Muscle of leg (tissue), 11 donors: Measurements from ENCODE around the gene YY1. TPM values are rescaled to one million over a fixed set of nuclear protein-coding genes. Genes with fewer than 3 reads are reported as not detected.

Experiments
- DNase-seq: peaks from one replicate; pipeline ENCODE4 v3.0.0; 2013
- H3K27ac ChIP-seq: one replicate; pipeline ENCODE4 v1.5.1; 2013; ENCODE audit warnings: mild to moderate bottlenecking, low read length, control low read depth
- H3K27me3 ChIP-seq: one replicate; pipeline ENCODE4 v1.6.1; 2013; ENCODE audit warnings: low read length; ENCODE audit not compliant: control insufficient read depth, insufficient read depth
- H3K36me3 ChIP-seq: one replicate; pipeline ENCODE4 v1.6.1; 2013; ENCODE audit warnings: low read length; ENCODE audit not compliant: control insufficient read depth, insufficient read depth
- H3K4me1 ChIP-seq: one replicate; pipeline ENCODE4 v1.6.1; 2013; ENCODE audit warnings: low read length; ENCODE audit not compliant: control insufficient read depth, insufficient read depth
- H3K4me3 ChIP-seq: one replicate; pipeline ENCODE4 v1.5.1; 2013; ENCODE audit warnings: low read length, control low read depth
- H3K9me3 ChIP-seq: replicated peaks from 2 replicates; pipeline ENCODE4 v1.6.1; 2013; ENCODE audit warnings: low read depth, low read length; ENCODE audit not compliant: control insufficient read depth
- WGBS: methylation state at CpG from one replicate; pipeline ENCODE4 v1.1.5; 2013; ENCODE audit warnings: missing lambda C conversion rate; ENCODE audit not compliant: insufficient coverage; 5-methylcytosine and 5-hydroxymethylcytosine counted together
- polyA plus RNA-seq, 8 donors: library from polyadenylated mRNA; unstranded; fragments of 120-200 nt; gene quantifications; one replicate each; pipeline versions ENCODE4 v1.2.1 to v1.2.3, GENCODE V29; 2013; ENCODE audit warnings: inconsistent platforms in 1 of 8, low replicate concordance in 1 of 8; ENCODE audit not compliant: insufficient read length in 8 of 8, insufficient read depth in 1 of 8
- total RNA-seq: library from RNA; stranded (reverse); fragments of 120-200 nt; gene quantifications from one replicate; pipeline ENCODE4 v1.2.4, GENCODE V29; 2013

The YY1 gene
- total and polyA plus RNA-seq, 9 donors: 40.6 to 79.5 (median 70.7) TPM

- Histone ChIP-seq H3K27ac (no peak overlapping the region), H3K4me1 (peaks cover 3% of the 10 kb centered on the region), H3K9me3 (no peaks in the 10 kb centered on the region), H3K27me3 (no peaks in the 10 kb centered on the region), H3K4me3 (no peak overlapping the region), H3K36me3 (peaks cover 16% of the 10 kb centered on the region)
- 72% methylated on average over 3 of the region's 3 CpGs for WGBS
- DNase-seq: no peak
These were observed 24.2 kb downstream of the YY1 start for GRCh38 chr14:100263141-100263540.

- peaks cover 3% of the 10 kb centered on the region for H3K4me1 ChIP-seq
- peaks cover 15% of the 10 kb centered on the region for H3K36me3 ChIP-seq
- H3K27me3 ChIP-seq: no peaks in the 10 kb centered on the region
- no peaks in the 10 kb centered on the region for H3K9me3 ChIP-seq
- no peak overlapping the region for H3K4me3 ChIP-seq
- no peak overlapping the region for H3K27ac ChIP-seq
- WGBS: 86% methylated on average over 5 of the region's 7 CpGs
- DNase-seq: no peak
These were observed 29.0 kb downstream of the YY1 start for GRCh38 chr14:100267990-100268389.

DNA sequence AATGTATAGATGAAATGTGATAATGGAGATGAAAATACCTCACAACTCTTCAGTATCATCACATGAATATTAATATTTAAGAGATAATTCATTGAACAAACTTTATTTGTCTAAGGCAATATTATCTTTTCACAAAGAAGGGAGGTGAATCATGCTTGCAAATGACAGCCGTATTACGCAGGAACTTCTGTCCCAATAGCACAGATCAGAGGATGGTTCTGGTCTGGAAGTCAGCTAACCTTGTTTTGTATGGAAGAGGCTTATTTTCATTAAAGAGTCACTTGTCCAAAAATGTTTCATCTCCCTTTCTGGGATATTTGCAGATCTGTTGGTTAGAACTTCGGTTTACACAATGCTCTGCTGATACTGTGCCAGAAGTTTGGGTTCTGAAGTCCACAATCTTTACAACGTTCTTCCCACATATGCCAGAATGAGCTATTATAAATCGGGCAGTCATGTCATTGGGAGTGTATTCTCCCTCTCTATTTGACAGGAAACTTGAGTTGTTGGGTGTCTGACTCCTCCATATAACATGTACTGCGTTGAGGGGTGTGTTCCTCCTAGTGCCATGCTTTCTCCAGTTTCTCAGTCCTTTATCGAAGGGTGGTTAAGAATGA lies 29.8 kb downstream of the YY1 start:
- Histone ChIP-seq H3K36me3 (peaks cover 10% of the 10 kb centered on the region), H3K9me3 (no peaks in the 10 kb centered on the region), H3K4me1 (no peaks in the 10 kb centered on the region), H3K27me3 (no peaks in the 10 kb centered on the region), H3K27ac (no peak overlapping the region), H3K4me3 (no peak overlapping the region)
- no CpG with 5 or more reads among the region's 7 CpGs for WGBS
- no peak for DNase-seq

- no peak overlapping the region for H3K27ac ChIP-seq
- peaks cover 13% of the 10 kb centered on the region for H3K36me3 ChIP-seq
- no peaks in the 10 kb centered on the region for H3K9me3 ChIP-seq
- no peaks in the 10 kb centered on the region for H3K27me3 ChIP-seq
- 81% methylated on average over 4 of the region's 10 CpGs for WGBS
- H3K4me3 ChIP-seq: no peak overlapping the region
- no peaks in the 10 kb centered on the region for H3K4me1 ChIP-seq
- DNase-seq: peak; percentile 31
These were observed 32.4 kb downstream of the YY1 start for GRCh38 chr14:100271247-100271939.

GRCh38 chr14:100274250-100274649 lies 35.3 kb downstream of the YY1 start:
- 100% methylated on average over 2 of the region's 4 CpGs for WGBS
- Histone ChIP-seq H3K27me3 (no peaks in the 10 kb centered on the region), H3K9me3 (no peaks in the 10 kb centered on the region), H3K4me3 (no peak overlapping the region), H3K27ac (no peak overlapping the region), H3K36me3 (peaks cover 25% of the 10 kb centered on the region), H3K4me1 (no peaks in the 10 kb centered on the region)
- no peak for DNase-seq

DNA sequence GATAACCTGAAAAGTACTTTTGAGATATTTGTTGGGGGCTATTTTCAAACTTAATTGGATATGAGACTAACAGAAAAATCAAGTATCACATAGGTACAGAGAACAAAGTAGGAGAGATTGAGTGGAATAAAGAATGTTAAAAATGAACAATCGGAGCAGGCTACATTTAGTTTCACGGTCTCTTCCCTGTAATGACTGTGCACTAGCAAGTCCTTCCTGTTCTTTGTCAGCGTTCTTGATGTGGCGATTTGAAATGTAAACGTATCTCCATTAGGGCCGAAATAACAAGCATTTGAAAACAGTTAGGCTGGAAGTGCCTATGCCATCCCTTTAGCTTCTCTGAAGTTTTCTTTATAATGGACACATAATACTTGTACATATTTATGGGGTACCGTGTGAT lies 36.3 kb downstream of the YY1 start:
- no peaks in the 10 kb centered on the region for H3K4me1 ChIP-seq
- 88% methylated on average over 2 of the region's 7 CpGs for WGBS

GRCh38 chr14:100278702-100279101 lies 39.8 kb downstream of the YY1 start:
- Histone ChIP-seq H3K27me3 (no peaks in the 10 kb centered on the region), H3K4me1 (peaks cover 8% of the 10 kb centered on the region), H3K9me3 (no peaks in the 10 kb centered on the region), H3K36me3 (peaks cover 38% of the 10 kb centered on the region), H3K27ac (no peak overlapping the region), H3K4me3 (no peak overlapping the region)
- WGBS: 74% methylated on average over 7 of the region's 8 CpGs
- no peak for DNase-seq

More for the DNA sequence above, 36.3 kb downstream of the YY1 start:
- Histone ChIP-seq H3K27me3 (no peaks in the 10 kb centered on the region), H3K9me3 (no peaks in the 10 kb centered on the region), H3K36me3 (peaks cover 29% of the 10 kb centered on the region), H3K4me3 (no peak overlapping the region), H3K27ac (no peak overlapping the region)
- no peak for DNase-seq

GRCh38 chr14:100279133-100279532 lies 40.2 kb downstream of the YY1 start:
- no peak overlapping the region for H3K27ac ChIP-seq
- H3K36me3 ChIP-seq: peaks cover 37% of the 10 kb centered on the region
- no peaks in the 10 kb centered on the region for H3K27me3 ChIP-seq
- no peak for DNase-seq
- no peaks in the 10 kb centered on the region for H3K9me3 ChIP-seq
- no peak overlapping the region for H3K4me3 ChIP-seq
- 83% methylated on average over 1 of the region's 2 CpGs for whole genome bisulfite sequencing
- H3K4me1 ChIP-seq: peaks cover 8% of the 10 kb centered on the region

- Histone ChIP-seq H3K4me1 (peaks cover 11% of the 10 kb centered on the region), H3K27ac (no peak overlapping the region), H3K4me3 (no peak overlapping the region), H3K9me3 (no peaks in the 10 kb centered on the region), H3K36me3 (peaks cover 35% of the 10 kb centered on the region), H3K27me3 (no peaks in the 10 kb centered on the region)
- 85% methylated on average over 5 of the region's 8 CpGs for WGBS
- no peak for DNase-seq
These were observed 40.6 kb downstream of the YY1 start for GRCh38 chr14:100279563-100279962.

- Histone ChIP-seq H3K27me3 (no peaks in the 10 kb centered on the region), H3K9me3 (no peaks in the 10 kb centered on the region), H3K36me3 (peaks cover 26% of the 10 kb centered on the region), H3K4me3 (no peak overlapping the region), H3K27ac (no peak overlapping the region), H3K4me1 (peaks cover 22% of the 10 kb centered on the region)
- DNase-seq: peak; percentile 20
- WGBS: 63% methylated on average over 7 of the region's 11 CpGs
These were observed 42.5 kb downstream of the YY1 start for GRCh38 chr14:100281286-100282082.
